ENCODE results near the gene WNK4.
A peak's percentile ranks its signal among the peaks of the same experiment; 100 is the strongest.
"Not testable (repeated sequence)": the region's sequence is repeated elsewhere in the genome, so short reads cannot be mapped to it uniquely, and the experiment has no call there.

Gene WNK4

GRCh38 chr17:42779936-42780850, at the start of gene WNK4:
TSS of gene WNK4 (plus strand) at chr17:42780610. CDS start at chr17:42780699, 89 bp downstream.
- TF ChIP-seq MYC (IDR thresholded peaks at IDR 0.05; ENCODE audit: low read depth, low read length) (no peak), CTCF (IDR thresholded peaks at IDR 0.05; ENCODE audit: low read depth, low read length) (no peak), POLR2A (IDR thresholded peaks at IDR 0.05; ENCODE audit: extremely low read depth, insufficient read length) (no peak)
- H3K4me3 ChIP-seq (ENCODE audit: low read depth, low read length), result no peak within 1 kb of the TSS
- no peak for DNase-seq (ENCODE audit: low read depth)

- no peak for DNase-seq (ENCODE audit: low read depth)
- no peak overlapping the region for H3K4me3 ChIP-seq (ENCODE audit: low read depth, low read length)
- TF ChIP-seq, protein P1, sequence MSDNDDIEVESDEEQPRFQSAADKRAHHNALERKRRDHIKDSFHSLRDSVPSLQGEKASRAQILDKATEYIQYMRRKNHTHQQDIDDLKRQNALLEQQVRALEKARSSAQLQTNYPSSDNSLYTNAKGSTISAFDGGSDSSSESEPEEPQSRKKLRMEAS (IDR thresholded peaks at IDR 0.05; ENCODE audit: low read depth, low read length), result no peak
- TF ChIP-seq CTCF (IDR thresholded peaks at IDR 0.05; ENCODE audit: low read depth, low read length) (no peak), POLR2A (IDR thresholded peaks at IDR 0.05; ENCODE audit: extremely low read depth, insufficient read length) (no peak), MYC (IDR thresholded peaks at IDR 0.05; ENCODE audit: low read depth, low read length) (no peak)
Observed at GRCh38 chr17:42740699-42741098, 39.7 kb upstream of the WNK4 start.

GRCh38 chr17:42742916-42743315, 37.5 kb upstream of the WNK4 start:
- DNase-seq (ENCODE audit: low read depth); H3K4me3 ChIP-seq (ENCODE audit: low read depth, low read length): not testable (repeated sequence)

- peak overlapping the region; percentile 69 for H3K4me3 ChIP-seq (ENCODE audit: low read depth, low read length)
- TF ChIP-seq, protein P1 (IDR thresholded peaks at IDR 0.05; ENCODE audit: low read depth, low read length), result no peak
- TF ChIP-seq POLR2A (IDR thresholded peaks at IDR 0.05; ENCODE audit: extremely low read depth, insufficient read length) (no peak), CTCF (IDR thresholded peaks at IDR 0.05; ENCODE audit: low read depth, low read length) (no peak), MYC (IDR thresholded peaks at IDR 0.05; ENCODE audit: low read depth, low read length) (no peak)
- DNase-seq (ENCODE audit: low read depth), result no peak
Observed at GRCh38 chr17:42743595-42744282, 36.7 kb upstream of the WNK4 start.

GRCh38 chr17:42744283-42744805, 36.1 kb upstream of the WNK4 start:
- TF ChIP-seq, protein P1 (IDR thresholded peaks at IDR 0.05; ENCODE audit: low read depth, low read length), result peak; percentile 78
- TF ChIP-seq CTCF (IDR thresholded peaks at IDR 0.05; ENCODE audit: low read depth, low read length), result no peak
- TF ChIP-seq MYC (IDR thresholded peaks at IDR 0.05; ENCODE audit: low read depth, low read length), result 0 out of 2 replicates have a peak, but pooled peaks have one; percentile 15
- peak overlapping the region; percentile 69 for H3K4me3 ChIP-seq (ENCODE audit: low read depth, low read length)
- DNase-seq (ENCODE audit: low read depth), result peak; percentile 81
